ENCODE results near the gene KY.

The KY gene

DNA sequence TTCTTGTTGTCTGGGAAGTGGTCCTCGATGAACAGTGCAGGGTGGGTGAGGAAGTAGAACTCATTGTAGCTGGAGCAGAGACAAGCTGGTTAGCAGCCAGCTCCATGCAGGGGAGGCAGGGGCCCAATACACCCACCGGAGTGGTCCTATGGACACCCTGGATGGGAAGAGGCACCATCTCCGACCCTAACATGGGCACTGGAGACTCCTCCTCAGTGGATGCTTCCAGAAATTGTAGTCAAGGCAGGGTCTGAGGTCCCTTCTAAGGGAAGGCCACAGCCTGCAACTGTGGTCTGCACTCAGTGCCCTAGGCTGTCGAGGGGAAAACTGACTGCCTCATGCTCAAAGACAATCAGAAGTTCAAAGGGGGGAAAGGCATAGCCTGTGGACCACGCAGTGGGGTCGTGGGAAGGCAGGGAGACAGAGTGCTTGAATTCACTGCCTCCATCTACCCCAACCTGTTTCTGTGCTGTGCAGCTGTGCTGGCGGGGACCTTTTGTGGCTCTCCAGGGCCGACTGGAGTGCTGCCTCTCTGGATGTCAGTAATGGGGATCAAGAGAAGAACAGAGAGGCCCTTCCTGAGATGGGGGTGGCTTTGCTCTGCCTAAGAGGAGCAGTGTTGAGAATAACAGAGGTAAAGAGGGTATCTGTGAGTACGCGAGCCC, 41.9 kb downstream of the KY start:
- no peaks in the 10 kb centered on the region for H3K36me3 ChIP-seq
- TF ChIP-seq, protein P1, sequence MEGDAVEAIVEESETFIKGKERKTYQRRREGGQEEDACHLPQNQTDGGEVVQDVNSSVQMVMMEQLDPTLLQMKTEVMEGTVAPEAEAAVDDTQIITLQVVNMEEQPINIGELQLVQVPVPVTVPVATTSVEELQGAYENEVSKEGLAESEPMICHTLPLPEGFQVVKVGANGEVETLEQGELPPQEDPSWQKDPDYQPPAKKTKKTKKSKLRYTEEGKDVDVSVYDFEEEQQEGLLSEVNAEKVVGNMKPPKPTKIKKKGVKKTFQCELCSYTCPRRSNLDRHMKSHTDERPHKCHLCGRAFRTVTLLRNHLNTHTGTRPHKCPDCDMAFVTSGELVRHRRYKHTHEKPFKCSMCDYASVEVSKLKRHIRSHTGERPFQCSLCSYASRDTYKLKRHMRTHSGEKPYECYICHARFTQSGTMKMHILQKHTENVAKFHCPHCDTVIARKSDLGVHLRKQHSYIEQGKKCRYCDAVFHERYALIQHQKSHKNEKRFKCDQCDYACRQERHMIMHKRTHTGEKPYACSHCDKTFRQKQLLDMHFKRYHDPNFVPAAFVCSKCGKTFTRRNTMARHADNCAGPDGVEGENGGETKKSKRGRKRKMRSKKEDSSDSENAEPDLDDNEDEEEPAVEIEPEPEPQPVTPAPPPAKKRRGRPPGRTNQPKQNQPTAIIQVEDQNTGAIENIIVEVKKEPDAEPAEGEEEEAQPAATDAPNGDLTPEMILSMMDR (IDR thresholded peaks at IDR 0.05; ENCODE audit: low read depth, low read length): no peak
- no peaks in the 10 kb centered on the region for H3K9me3 ChIP-seq (ENCODE audit: severe bottlenecking)
- H3K27ac ChIP-seq: no peak overlapping the region
- H3K4me3 ChIP-seq (ENCODE audit: low read depth, low read length): no peak overlapping the region
- no peak for DNase-seq
- no peaks in the 10 kb centered on the region for H3K27me3 ChIP-seq (ENCODE audit: insufficient read depth, low read depth, severe bottlenecking)

DNA sequence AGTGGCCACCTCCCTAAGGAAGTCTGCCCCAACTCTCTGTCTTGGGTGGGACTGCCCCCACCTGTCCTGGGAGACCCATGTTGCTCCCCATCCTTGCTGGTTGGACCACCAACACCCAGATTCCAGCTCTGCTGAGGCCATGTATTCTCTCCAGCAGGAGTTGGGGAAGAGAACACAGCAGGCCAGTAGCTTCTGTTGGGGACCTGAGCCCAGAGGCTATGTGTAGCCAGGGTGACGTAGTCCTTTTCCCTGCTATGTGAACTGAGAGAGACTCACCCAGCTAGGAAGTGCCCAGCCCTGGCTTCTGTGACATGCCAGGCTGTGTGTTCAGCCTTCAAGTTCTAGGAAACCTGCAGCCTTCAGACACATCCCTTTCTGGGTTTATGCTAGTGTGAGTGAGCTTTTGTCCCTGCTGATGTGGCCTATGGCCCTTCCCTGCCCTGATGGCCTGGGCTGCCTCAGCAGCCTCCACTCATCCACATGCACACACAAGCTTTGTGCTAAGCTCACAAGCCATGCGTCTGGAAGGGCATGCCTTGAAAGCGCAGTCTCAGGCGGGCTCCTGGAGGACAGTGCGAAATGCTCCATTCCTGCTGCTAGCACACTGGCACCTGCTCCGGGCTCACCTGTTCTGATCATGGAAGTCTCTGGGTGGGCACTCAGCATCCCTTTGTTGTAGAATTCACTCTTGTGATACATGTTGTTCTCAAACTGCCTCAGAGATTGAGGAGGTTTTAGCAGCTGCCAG, 42.6 kb downstream of the KY start:
- TF ChIP-seq, protein P1 (IDR thresholded peaks at IDR 0.05; ENCODE audit: low read depth, low read length): no peak
- DNase-seq: no peak
- Histone ChIP-seq H3K27me3 (ENCODE audit: insufficient read depth, low read depth, severe bottlenecking) (no peaks in the 10 kb centered on the region), H3K9me3 (ENCODE audit: severe bottlenecking) (no peaks in the 10 kb centered on the region), H3K4me3 (ENCODE audit: low read depth, low read length) (no peak overlapping the region), H3K27ac (no peak overlapping the region), H3K36me3 (no peaks in the 10 kb centered on the region)

DNA sequence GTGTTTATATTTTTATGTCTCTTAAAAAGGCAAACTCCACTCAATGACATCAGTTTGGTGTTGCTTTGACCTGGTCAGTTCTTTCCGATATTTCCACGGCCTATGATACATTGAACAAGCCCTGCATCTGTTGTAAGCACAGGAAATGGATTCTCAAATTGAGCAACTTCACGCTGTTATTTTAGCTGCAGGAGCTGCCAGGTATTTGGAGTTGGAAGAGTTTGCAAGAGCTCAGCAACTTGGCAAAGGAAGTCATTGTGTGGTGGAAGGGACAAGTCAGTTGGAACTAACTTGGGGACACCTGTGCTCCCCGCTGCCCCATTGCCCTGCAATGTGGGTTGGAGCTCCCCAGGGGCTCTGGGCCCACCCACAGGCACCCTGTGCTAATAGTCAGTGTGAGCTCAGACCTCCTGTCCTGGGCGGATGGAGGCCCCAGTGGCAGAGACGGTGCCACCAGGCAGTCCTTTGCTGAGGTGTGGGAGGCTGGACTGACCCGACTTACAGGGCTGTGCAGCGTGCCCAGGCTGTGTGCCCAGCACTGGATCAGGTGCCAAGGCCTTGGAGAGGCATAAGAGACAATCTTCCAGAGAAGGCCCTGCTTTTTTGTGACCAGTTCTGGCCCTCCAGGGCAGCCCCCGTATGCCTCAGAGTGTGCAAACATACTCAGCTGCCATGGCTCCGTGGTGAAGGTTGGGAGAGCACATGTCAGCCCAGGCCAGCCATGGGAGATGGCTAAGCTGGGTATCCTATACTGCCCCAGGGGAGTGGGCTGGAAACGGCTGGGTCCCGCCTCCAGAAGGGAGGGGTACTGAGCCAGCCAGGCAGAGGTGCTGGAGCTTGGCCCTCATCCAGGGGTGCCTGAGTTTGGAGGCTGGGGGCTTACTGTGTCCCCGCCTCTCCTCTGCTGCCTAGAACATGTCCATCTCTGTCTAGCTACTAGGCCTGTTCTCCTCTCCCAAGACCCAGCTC, 43.5 kb downstream of the KY start:
- TF ChIP-seq, protein P1 (IDR thresholded peaks at IDR 0.05; ENCODE audit: low read depth, low read length): no peak
- Histone ChIP-seq H3K36me3 (no peaks in the 10 kb centered on the region), H3K4me3 (ENCODE audit: low read depth, low read length) (no peak overlapping the region), H3K27me3 (ENCODE audit: insufficient read depth, low read depth, severe bottlenecking) (no peaks in the 10 kb centered on the region), H3K27ac (no peak overlapping the region), H3K9me3 (ENCODE audit: severe bottlenecking) (no peaks in the 10 kb centered on the region)
- DNase-seq: no peak

DNA sequence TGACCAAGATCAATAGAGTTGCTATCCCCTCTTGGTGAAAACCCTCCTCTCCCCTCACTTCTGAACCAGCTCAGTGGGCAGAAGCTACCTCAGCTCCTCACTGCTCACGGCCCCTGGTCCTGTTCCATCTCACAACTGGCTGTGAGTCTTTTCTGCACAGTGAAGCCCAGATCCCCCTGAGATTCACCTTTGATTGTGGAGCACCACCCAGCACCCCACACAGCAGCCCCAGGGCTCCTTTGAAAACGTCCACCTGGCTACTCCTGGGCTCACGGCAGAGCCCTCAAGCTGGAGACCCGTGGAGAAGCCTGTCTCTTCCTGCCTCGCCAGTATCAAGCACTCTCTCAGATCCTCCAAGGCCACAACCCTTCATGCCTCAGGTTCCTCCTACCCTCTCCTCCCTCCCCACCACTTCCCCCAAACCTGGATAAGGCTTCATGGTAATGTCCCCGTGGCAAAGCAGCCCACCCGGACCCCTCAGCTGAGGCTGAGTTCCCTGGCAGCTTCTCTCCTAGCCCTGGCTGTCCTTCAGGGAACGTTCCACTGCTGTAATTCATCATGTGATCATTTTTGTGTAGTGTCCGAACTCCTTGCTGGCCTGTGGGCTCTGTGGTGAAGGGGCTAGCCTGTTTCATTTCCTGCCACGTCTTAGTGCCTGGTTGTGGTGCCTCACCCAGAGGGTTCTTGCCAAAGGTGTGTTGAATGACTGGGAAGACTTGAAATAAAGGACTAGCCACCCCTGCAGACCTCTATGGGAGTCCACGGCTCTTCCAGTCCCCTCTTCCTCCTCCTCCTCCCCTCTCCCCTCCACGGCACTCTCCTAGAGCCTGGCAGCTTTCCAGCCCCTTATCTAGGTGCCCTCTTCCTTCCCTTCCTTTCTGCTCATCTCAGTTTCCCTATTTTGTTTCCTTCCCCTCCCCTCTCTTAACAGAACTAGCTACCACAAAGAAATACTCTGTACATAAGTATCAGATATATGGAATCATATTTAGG, 44.5 kb downstream of the KY start:
- TF ChIP-seq, protein P1 (IDR thresholded peaks at IDR 0.05; ENCODE audit: low read depth, low read length): no peak
- no peak overlapping the region for H3K27ac ChIP-seq
- no peaks in the 10 kb centered on the region for H3K27me3 ChIP-seq (ENCODE audit: insufficient read depth, low read depth, severe bottlenecking)
- no peaks in the 10 kb centered on the region for H3K9me3 ChIP-seq (ENCODE audit: severe bottlenecking)
- no peak for DNase-seq
- no peak overlapping the region for H3K4me3 ChIP-seq (ENCODE audit: low read depth, low read length)
- no peaks in the 10 kb centered on the region for H3K36me3 ChIP-seq

DNA sequence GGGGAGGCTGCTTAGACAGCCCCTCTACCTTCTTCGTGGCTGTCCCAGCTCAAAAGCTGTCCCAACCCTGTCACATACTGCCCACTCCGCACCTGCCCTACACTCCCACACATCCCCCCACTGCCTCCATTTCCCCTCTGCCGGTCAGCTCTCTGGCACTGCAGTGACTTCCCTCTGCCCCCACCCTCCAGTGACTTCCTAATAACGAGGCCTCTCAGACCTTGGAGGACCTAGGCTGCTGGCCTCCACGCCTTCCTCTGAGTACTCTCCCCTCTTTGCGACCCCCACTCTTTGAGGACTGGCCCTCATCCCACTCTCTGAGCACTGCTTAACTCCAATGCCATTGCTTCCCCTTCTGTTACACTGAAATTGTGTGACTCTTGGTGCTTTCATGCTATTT, 45.3 kb downstream of the KY start:
- TF ChIP-seq, protein P1 (IDR thresholded peaks at IDR 0.05; ENCODE audit: low read depth, low read length): no peak
- H3K27ac ChIP-seq: no peak overlapping the region
- H3K4me3 ChIP-seq (ENCODE audit: low read depth, low read length): no peak overlapping the region
- H3K9me3 ChIP-seq (ENCODE audit: severe bottlenecking): no peaks in the 10 kb centered on the region
- H3K27me3 ChIP-seq (ENCODE audit: insufficient read depth, low read depth, severe bottlenecking): no peaks in the 10 kb centered on the region
- DNase-seq: no peak
- H3K36me3 ChIP-seq: no peaks in the 10 kb centered on the region
